T-helper 1 cell treated with Interleukin-12 subunit alpha and Interleukin-12 subunit beta and Interleukin-4 antibody, amounts not matched to agents 30 μg/mL and 1 μg/mL, for 36 hours (primary cell): Measurements from ENCODE around the gene DGAT2.

Source experiments
- H3K27ac Mint-ChIP-seq: one replicate; pipeline ENCODE4 v1.8.0; 2021; ENCODE audit warnings: mild to moderate bottlenecking, mixed read lengths
- H3K27me3 Mint-ChIP-seq: one replicate; pipeline ENCODE4 v1.8.0; 2021; ENCODE audit warnings: low read depth, mixed read lengths
- H3K36me3 Mint-ChIP-seq: one replicate; pipeline ENCODE4 v1.8.0; 2021; ENCODE audit warnings: low read depth, mixed read lengths
- H3K4me1 Mint-ChIP-seq: one replicate; pipeline ENCODE4 v1.8.0; 2021; ENCODE audit warnings: low read depth, mixed read lengths
- H3K4me3 Mint-ChIP-seq: one replicate; pipeline ENCODE4 v1.8.0; 2021; ENCODE audit warnings: mild to moderate bottlenecking, moderate library complexity, mixed read lengths
- H3K9me3 Mint-ChIP-seq: one replicate; pipeline ENCODE4 v1.8.0; 2021; ENCODE audit warnings: mixed read lengths

The DGAT2 gene

GRCh38 chr11:75836417-75836816 is 67.8 kb downstream of the DGAT2 start:
- H3K27ac Mint-ChIP-seq, result no peak overlapping the region
- H3K4me1 Mint-ChIP-seq, result peaks cover 5% of the 10 kb centered on the region
- no peaks in the 10 kb centered on the region for H3K9me3 Mint-ChIP-seq
- no peak overlapping the region for H3K4me3 Mint-ChIP-seq
- H3K27me3 Mint-ChIP-seq, result no peaks in the 10 kb centered on the region
- no peaks in the 10 kb centered on the region for H3K36me3 Mint-ChIP-seq

- Mint-ChIP-seq H3K9me3 (no peaks in the 10 kb centered on the region), H3K4me1 (peaks cover 8% of the 10 kb centered on the region), H3K36me3 (no peaks in the 10 kb centered on the region), H3K27me3 (no peaks in the 10 kb centered on the region), H3K4me3 (no peak overlapping the region), H3K27ac (no peak overlapping the region)
These were observed 71.3 kb downstream of the DGAT2 start for GRCh38 chr11:75839851-75840250.

DNA sequence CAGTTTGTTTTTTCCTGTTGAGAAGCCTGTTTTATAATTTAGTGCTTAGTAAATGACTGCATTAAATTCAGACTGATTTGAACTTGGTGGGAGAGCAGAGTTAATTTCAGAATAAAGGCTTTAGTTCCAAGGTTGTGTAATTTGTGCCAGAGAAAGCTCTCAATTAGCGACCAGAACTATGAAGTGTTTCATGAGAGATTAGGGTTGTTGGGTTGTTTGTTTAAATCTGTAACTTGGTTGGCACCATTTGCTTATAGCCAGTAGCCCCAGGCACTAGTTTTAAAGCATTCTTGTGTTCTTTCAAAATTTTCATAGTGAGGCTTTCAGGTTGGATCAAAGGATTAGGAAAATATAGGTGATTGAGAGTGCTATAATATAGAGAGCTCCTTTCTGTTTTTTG is 71.9 kb downstream of the DGAT2 start:
- Mint-ChIP-seq H3K27me3 (no peaks in the 10 kb centered on the region), H3K27ac (no peak overlapping the region), H3K9me3 (no peaks in the 10 kb centered on the region), H3K4me1 (peaks cover 8% of the 10 kb centered on the region), H3K4me3 (no peak overlapping the region), H3K36me3 (peaks cover 4% of the 10 kb centered on the region)

DNA sequence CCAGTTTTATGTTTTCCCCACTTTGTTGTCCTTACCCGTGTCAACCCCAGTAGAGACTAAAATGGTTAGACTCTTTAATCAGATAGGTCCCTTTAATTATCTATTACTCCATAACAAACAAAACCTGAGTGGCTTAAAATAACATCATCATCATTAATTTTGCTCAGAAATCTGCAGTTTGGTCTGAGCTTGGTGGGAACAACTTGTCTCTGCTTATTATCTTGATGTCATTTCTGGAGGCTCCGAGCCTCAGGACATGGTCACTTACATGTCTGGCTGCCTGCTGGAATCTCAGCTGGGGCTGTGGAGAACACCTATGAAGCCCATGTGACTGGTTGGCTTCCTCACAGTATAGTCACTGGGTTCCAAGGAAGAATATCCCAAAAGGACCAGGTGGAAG is 73.2 kb downstream of the DGAT2 start:
- Mint-ChIP-seq H3K9me3 (no peaks in the 10 kb centered on the region), H3K36me3 (peaks cover 8% of the 10 kb centered on the region), H3K27ac (no peak overlapping the region), H3K4me3 (no peak overlapping the region), H3K27me3 (no peaks in the 10 kb centered on the region), H3K4me1 (peaks cover 4% of the 10 kb centered on the region)

DNA sequence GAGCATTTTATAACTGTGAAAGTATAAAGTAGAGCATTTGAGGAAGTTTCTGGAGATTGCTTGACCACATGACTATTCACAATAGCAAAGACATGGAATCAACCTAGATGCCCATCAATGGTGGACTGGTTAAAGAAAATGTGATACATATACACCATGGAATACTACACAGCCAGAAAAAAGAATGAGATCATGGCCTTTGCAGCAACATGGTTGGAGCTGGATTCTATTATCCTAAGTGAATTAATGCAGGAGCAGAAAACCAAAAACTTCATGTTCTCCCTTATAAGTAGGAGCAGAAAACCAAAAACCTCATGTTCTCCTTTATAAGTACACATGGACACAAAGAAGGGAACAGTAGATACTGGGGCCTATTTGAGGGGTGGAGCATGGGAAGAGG is 76.7 kb downstream of the DGAT2 start:
- Mint-ChIP-seq H3K27ac (no peak overlapping the region), H3K4me1 (peaks cover 8% of the 10 kb centered on the region), H3K36me3 (peaks cover 8% of the 10 kb centered on the region), H3K27me3 (no peaks in the 10 kb centered on the region), H3K4me3 (no peak overlapping the region), H3K9me3 (no peaks in the 10 kb centered on the region)

DNA sequence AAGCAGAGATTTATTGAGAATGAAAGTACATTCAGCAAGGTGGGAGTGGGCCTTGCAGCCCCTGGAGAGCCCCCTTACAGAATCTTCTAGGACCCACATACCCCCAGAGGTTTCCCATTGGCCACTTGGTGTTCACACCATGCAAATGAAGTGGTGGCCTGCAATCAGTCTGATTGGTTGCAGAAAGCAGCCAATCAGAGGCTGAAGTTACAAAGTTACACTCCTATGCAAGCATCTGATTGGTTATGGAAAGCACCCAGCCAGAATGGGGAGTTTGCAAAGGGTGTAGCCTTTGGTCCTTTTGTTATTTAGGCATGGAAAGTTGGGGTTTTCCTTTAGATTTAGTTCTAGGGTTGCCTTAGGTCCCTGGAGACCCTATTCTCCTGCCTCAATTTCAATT is 81.3 kb downstream of the DGAT2 start:
- no peak overlapping the region for H3K4me3 Mint-ChIP-seq
- no peaks in the 10 kb centered on the region for H3K27me3 Mint-ChIP-seq
- peaks cover 14% of the 10 kb centered on the region for H3K4me1 Mint-ChIP-seq
- H3K9me3 Mint-ChIP-seq, result no peaks in the 10 kb centered on the region
- no peak overlapping the region for H3K27ac Mint-ChIP-seq
- H3K36me3 Mint-ChIP-seq, result peaks cover 12% of the 10 kb centered on the region

DNA sequence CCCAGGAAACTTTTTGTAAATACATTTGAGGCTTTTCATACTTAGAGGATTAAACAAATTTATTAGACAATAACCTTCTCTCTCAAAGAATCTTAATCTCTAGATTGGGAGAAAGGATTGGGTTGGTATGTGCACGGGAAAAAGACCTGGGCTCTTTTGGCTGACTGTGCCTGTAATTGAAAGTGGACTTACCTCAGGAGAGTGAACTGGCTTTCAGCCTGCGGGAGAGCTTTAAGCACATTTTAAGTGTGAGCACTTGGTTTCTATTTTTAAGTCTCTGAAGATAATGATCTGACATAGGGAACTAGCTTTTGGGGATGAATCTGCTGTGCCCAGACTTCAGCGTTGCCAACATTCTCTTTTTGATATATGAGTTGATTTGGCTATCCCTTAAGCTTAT is 82.2 kb downstream of the DGAT2 start:
- no peak overlapping the region for H3K4me3 Mint-ChIP-seq
- H3K36me3 Mint-ChIP-seq, result peaks cover 7% of the 10 kb centered on the region
- peaks cover 16% of the 10 kb centered on the region for H3K4me1 Mint-ChIP-seq
- no peaks in the 10 kb centered on the region for H3K27me3 Mint-ChIP-seq
- no peak overlapping the region for H3K27ac Mint-ChIP-seq
- H3K9me3 Mint-ChIP-seq, result no peaks in the 10 kb centered on the region
